Heart left ventricle (tissue), 16 donors: Measurements from ENCODE around the gene INF2. TPM values are rescaled to one million over a fixed set of nuclear protein-coding genes. Genes with fewer than 3 reads are reported as not detected.
A peak's percentile ranks its signal among the peaks of the same experiment; 100 is the strongest.

Experiments used
- ATAC-seq, 4 donors: fragments of 200-7000 bp; cut with Tn5 transposase; one replicate each; pipeline ENCODE4 v1.9.1; 2020 to 2022; ENCODE audit warnings: moderate library complexity in 4 of 4, mild to moderate bottlenecking in 3 of 4, moderate number of reproducible peaks in 1 of 4
- DNase-seq, 5 donors: peaks; one replicate each; pipeline ENCODE4 v3.0.0-alpha.2; 2020
- H3K27ac ChIP-seq, 12 donors: fragments of 200-600 bp; sonication (generic) in 4 of 12; one replicate each; pipeline versions ENCODE4 v1.5.0 to v1.8.0; 2016 to 2022; ENCODE audit warnings: mild to moderate bottlenecking in 2 of 12
- H3K27me3 ChIP-seq, 9 donors: fragments of 200-600 bp; sonication (generic) in 2 of 9; one replicate each; pipeline versions ENCODE4 v1.5.1 to v1.8.0; 2016 to 2022; ENCODE audit warnings: mild to moderate bottlenecking in 3 of 9
- H3K36me3 ChIP-seq, 9 donors: fragments of 200-600 bp; sonication (generic) in 2 of 9; one replicate each; pipeline versions ENCODE4 v1.5.0 to v1.8.0; 2018 to 2022; ENCODE audit warnings: mild to moderate bottlenecking in 2 of 9
- H3K4me1 ChIP-seq, 12 donors: fragments of 200-600 bp; sonication (generic) in 4 of 12; one replicate each; pipeline versions ENCODE4 v1.5.0 to v1.8.0; 2016 to 2022; ENCODE audit warnings: mild to moderate bottlenecking in 3 of 12
- H3K4me3 ChIP-seq, 12 donors: fragments of 200-600 bp; sonication (generic) in 4 of 12; one replicate each; pipeline versions ENCODE4 v1.5.0 to v1.8.0; 2017 to 2022; ENCODE audit warnings: mild to moderate bottlenecking in 9 of 12, moderate library complexity in 4 of 12
- H3K9me3 ChIP-seq, 12 donors: fragments of 200-600 bp; sonication (generic) in 4 of 12; one replicate each; pipeline versions ENCODE4 v1.5.0 to v1.8.0; 2016 to 2022; ENCODE audit warnings: mild to moderate bottlenecking in 1 of 12
- POLR2A ChIP-seq, 2 donors: fragments of 450-650 bp; IDR thresholded peaks; one replicate each; pipeline ENCODE4 v1.6.1; 2017; ENCODE audit warnings: antibody characterized with exemption in 2 of 2, mild to moderate bottlenecking in 2 of 2, moderate library complexity in 2 of 2
- WGBS, 4 donors: extraction: QIAGEN DNeasy Blood & Tissue Kit in 2 of 4; methylation state at CpG; one replicate each; pipeline versions ENCODE4 v1.1.5 to v1.1.7; 2013 to 2018; 5-methylcytosine and 5-hydroxymethylcytosine counted together
- intact Hi-C, 10 donors: fragments of 100-400 bp; cut with DNase I; formaldehyde crosslinking; loops; one replicate each; pipeline versions ENCODE4 v1.11.1 to v1.14.2; 2022
- polyA plus RNA-seq, 2 donors: library from polyadenylated mRNA; stranded (reverse); fragments of 200-250 nt; gene quantifications; one replicate each; pipeline ENCODE4 v1.2.3, GENCODE V29; 2013
- total RNA-seq, 9 donors: library from RNA; depleted of rRNA in 2 of 9; stranded (reverse); fragments of >200 nt in 2 of 9; fragmentation: NEBNext Ultra II Directional in 3 of 9; extraction: Animal tissue kit (Norgen Biotek cat#: 25700) in 3 of 9; gene quantifications; one replicate each; pipeline versions ENCODE4 v1.1.0 to v1.2.4, GENCODE V29; 2016 to 2023
- TF ChIP-seq, protein P1 (sequence below), 12 donors: fragments of 200-600 bp; sonication (generic) in 4 of 12; IDR thresholded peaks; one replicate each; pipeline versions ENCODE4 v1.5.0 to v1.8.0; 2018 to 2022; ENCODE audit warnings: antibody characterized with exemption in 12 of 12, mild to moderate bottlenecking in 5 of 12
- donor health status: ischemic (EF 13 %, LVEDD 7.1; RV severe dilation, severe dysfunction).
- donor health status: healthy with polysubstance abuse.
- donor health status: DM: no; HTN: yes; CAD: no.
- donor health status: DM: no; HTN: no; CAD: no.
- donor health status: ischemic (EF 25% LVEDD 6.9; RV normal size, moderate dysfunction).
- donor health status: ischemic (EF 25% LVEDD 5.7; RV mildly dilated, moderate dysfunction).
- donor health status: healthy.
- donor health status: DM: yes; HTN: yes; CAD: no.
- donor health status: ischemic (EF 35%, LVEDD 5.7; RV mildly dilated, moderate dysfunction).
- donor health status: nonischemic (EF 11% LVEDD 7.7; RV severe dilation, severe dysfunction).
- donor health status: DM: yes; HTN: yes; CAD: no.
- donor health status: PGD.
- donor health status: ischemic (EF 29% LVEDD 5.4; RV normal size, mild dysfunction).
- donor health status: nonischemic (EF 23%, LVEDD 6.1; RV moderate dilation, normal function).

INF2 gene
- total and polyA plus RNA-seq, 11 donors = 26.0 to 58.9 (median 28.8) TPM

- 63 to 82% (median 77%) methylated on average over 44 to 90 of the region's 90 CpGs for WGBS, 4 donors
- peaks cover 0 to 37% (median 24%) of the 10 kb centered on the region in 12 donors for H3K4me1 ChIP-seq
- ATAC-seq = no peak
These were observed 62.4 kb downstream of the INF2 start for GRCh38 chr14:104751539-104752422.

DNA sequence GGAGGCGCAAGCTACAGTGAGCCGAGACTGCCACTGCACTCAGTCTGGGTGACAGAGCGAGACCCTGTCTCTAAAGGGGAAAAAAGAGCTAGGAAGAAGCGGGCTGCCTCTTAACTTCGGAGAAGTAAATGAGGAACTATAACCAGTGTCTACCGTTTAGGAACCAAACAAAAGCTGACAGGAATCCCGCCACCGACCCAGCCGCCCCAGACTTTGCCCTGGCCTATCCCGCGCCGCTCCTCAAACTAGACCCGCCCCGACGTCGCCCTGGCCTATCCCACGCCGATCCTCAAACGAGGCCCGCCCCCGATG is 63.0 kb downstream of the INF2 start:
- peak overlapping the region in 10 of 12 donors; percentile 44 to 99 (median 82) for H3K4me3 ChIP-seq
- TF ChIP-seq, protein P1, sequence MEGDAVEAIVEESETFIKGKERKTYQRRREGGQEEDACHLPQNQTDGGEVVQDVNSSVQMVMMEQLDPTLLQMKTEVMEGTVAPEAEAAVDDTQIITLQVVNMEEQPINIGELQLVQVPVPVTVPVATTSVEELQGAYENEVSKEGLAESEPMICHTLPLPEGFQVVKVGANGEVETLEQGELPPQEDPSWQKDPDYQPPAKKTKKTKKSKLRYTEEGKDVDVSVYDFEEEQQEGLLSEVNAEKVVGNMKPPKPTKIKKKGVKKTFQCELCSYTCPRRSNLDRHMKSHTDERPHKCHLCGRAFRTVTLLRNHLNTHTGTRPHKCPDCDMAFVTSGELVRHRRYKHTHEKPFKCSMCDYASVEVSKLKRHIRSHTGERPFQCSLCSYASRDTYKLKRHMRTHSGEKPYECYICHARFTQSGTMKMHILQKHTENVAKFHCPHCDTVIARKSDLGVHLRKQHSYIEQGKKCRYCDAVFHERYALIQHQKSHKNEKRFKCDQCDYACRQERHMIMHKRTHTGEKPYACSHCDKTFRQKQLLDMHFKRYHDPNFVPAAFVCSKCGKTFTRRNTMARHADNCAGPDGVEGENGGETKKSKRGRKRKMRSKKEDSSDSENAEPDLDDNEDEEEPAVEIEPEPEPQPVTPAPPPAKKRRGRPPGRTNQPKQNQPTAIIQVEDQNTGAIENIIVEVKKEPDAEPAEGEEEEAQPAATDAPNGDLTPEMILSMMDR (IDR thresholded peaks at IDR 0.05) = no peak
- TF ChIP-seq POLR2A (IDR thresholded peaks at IDR 0.05) = peak in 1 of 2 donors; percentile 27
- peak overlapping the region in 11 of 12 donors; percentile 47 to 95 (median 81) for H3K27ac ChIP-seq
- peaks cover 0 to 34% (median 24%) of the 10 kb centered on the region in 12 donors for H3K4me1 ChIP-seq
- DNase-seq (no peak), ATAC-seq (peak in 1 of 4 donors; percentile 0)
- no peaks in the 10 kb centered on the region for H3K27me3 ChIP-seq
- no peaks in the 10 kb centered on the region for H3K9me3 ChIP-seq
- whole genome bisulfite sequencing, 4 donors = 6 to 11% (median 7%) methylated on average over 21 of the region's 21 CpGs
- intact Hi-C loops = loop anchor here in 2 of 10 donors (1.0 to 5.0 kb wide), 2 partner anchors 30 to 40 kb away; no protein-coding TSS in a partner anchor
- H3K36me3 ChIP-seq = peaks cover 0 to 26% (median 20%) of the 10 kb centered on the region in 9 donors

More at GRCh38 chr14:104751539-104752422, 62.4 kb downstream of the INF2 start:
- peak in 3 of 5 donors; percentile 39 to 73 (median 42) for DNase-seq
- Histone ChIP-seq H3K9me3 (no peaks in the 10 kb centered on the region), H3K27me3 (no peaks in the 10 kb centered on the region), H3K36me3 (peaks cover 0 to 25% (median 15%) of the 10 kb centered on the region in 9 donors), H3K4me3 (peak overlapping the region in 10 of 12 donors; percentile 44 to 99 (median 82)), H3K27ac (peak overlapping the region in 11 of 12 donors; percentile 47 to 95 (median 81))
- intact Hi-C loops = loop anchor here in 2 of 10 donors (1.0 to 5.0 kb wide), 2 partner anchors 29 to 41 kb away; no protein-coding TSS in a partner anchor
- TF ChIP-seq, protein P1 (IDR thresholded peaks at IDR 0.05) = no peak

DNA sequence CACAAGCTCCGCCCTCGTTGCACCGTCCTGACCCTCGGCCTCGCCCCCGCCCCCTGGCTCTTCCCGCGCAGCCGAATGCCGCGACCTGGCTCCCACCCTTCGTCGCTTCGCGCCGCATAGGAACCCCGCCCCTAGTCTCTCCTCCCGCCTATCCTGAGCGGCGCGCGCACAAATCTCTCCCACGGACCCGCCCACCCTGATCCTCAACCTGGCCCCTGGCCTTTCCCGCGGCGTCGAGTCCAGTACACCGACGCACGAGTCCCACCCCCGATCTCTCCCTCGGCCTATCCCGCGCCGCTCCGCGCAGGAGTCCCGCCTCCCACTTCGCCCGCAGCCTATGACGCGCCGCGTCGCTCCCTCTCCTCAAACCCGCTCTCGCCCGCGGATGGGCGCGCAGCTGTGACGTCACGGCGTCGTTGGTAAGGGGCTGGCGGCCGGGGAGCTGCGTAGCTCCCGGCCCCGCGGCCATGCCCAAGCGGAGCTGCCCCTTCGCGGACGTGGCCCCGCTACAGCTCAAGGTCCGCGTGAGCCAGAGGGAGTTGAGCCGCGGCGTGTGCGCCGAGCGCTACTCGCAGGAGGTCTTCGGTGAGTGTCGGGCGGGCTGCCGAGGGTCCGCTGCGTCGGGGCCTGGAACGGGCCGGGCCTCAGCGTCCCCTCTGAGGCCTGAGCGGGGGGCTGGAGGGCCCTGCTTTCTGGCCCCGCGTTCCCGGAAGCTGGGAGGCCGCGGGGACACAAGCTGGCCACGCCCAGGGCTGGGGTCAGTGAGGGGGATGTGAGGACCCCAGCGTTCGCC is 63.5 kb downstream of the INF2 start, which contains the start of gene SIVA1:
Gene SIVA1 (plus strand): TSS at position 413 of the 793 bp plus-strand sequence. CDS start 55 bp downstream, at position 468.
- DNase-seq (peak; percentile 100), ATAC-seq (peak; percentile 95 to 97 (median 95))
- Histone ChIP-seq H3K9me3 (no peaks in the 10 kb centered on the region), H3K27me3 (no peaks in the 10 kb centered on the region), H3K4me1 (peaks cover 0 to 34% (median 24%) of the 10 kb centered on the region in 12 donors), H3K4me3 (peak within 1 kb of the TSS; percentile 68 to 100 (median 87)), H3K36me3 (peaks cover 0 to 29% (median 26%) of the 10 kb centered on the region in 9 donors), H3K27ac (peak within 1 kb of the TSS in 11 of 12 donors; percentile 58 to 95 (median 88))
- TF ChIP-seq, protein P1 (IDR thresholded peaks at IDR 0.05) = no peak
- TF ChIP-seq POLR2A (IDR thresholded peaks at IDR 0.05) = peak; percentile 81 to 92
- intact Hi-C loops = loop anchor here in 2 of 10 donors (1.0 to 5.0 kb wide), 2 partner anchors 31 to 39 kb away; no protein-coding TSS in a partner anchor
- 0 to 1% (median 1%) methylated on average over 66 to 95 of the region's 95 CpGs for WGBS, 4 donors
